CD14-positive monocyte (primary cell): ENCODE results near the gene TBC1D3B. TPM values are rescaled to one million over a fixed set of nuclear protein-coding genes. Genes with fewer than 3 reads are reported as not detected.
"Not testable (repeated sequence)": the region's sequence is repeated elsewhere in the genome, so short reads cannot be mapped to it uniquely, and the experiment has no call there.

Experiments used
- DNase-seq, 3 donors: peaks; one replicate each; pipeline ENCODE4 v3.0.0-alpha.2; 2011 to 2022
- H2AFZ ChIP-seq: 2 replicates; pipeline ENCODE4 v1.6.0; 2012; ENCODE audit warnings: mild to moderate bottlenecking, low read depth, low read length, inconsistent platforms; ENCODE audit not compliant: insufficient read depth, poor library complexity, severe bottlenecking
- H3K27ac ChIP-seq, 2 donors: 1 replicate in 1 of 2; 2 replicates in 1 of 2; pipeline ENCODE4 v1.5.1; 2012 to 2013; ENCODE audit warnings: low read length in 2 of 2, control low read depth in 1 of 2, inconsistent platforms in 1 of 2, low read depth in 1 of 2, mild to moderate bottlenecking in 1 of 2
- H3K27me3 ChIP-seq, 2 donors: one replicate each; pipeline versions ENCODE4 v1.6.0 to v1.6.1; 2011 to 2013; ENCODE audit warnings: low read length in 2 of 2; ENCODE audit not compliant: control insufficient read depth in 2 of 2, insufficient read depth in 2 of 2
- H3K36me3 ChIP-seq, 2 donors: replicated peaks in 1 of 2; 1 replicate in 1 of 2; 2 replicates in 1 of 2; pipeline versions ENCODE4 v1.5.1 to v1.6.1; 2012 to 2013; ENCODE audit warnings: low read length in 2 of 2, control low read depth in 1 of 2, inconsistent platforms in 1 of 2, mild to moderate bottlenecking in 1 of 2; ENCODE audit not compliant: insufficient read depth in 2 of 2, control insufficient read depth in 1 of 2
- H3K4me1 ChIP-seq, 2 donors: 1 replicate in 1 of 2; 2 replicates in 1 of 2; pipeline versions ENCODE4 v1.5.1 to v1.6.1; 2012 to 2013; ENCODE audit warnings: low read length in 2 of 2, control low read depth in 1 of 2, inconsistent platforms in 1 of 2, mild to moderate bottlenecking in 1 of 2, moderate library complexity in 1 of 2; ENCODE audit not compliant: insufficient read depth in 2 of 2, control insufficient read depth in 1 of 2
- H3K4me2 ChIP-seq: replicated peaks from 2 replicates; pipeline ENCODE3; 2012; ENCODE audit warnings: low read length, moderate library complexity, mild to moderate bottlenecking; ENCODE audit not compliant: poor library complexity, severe bottlenecking; ENCODE audit errors: extremely low read depth
- H3K4me3 ChIP-seq, 3 experiments: fragments of 200-600 bp in 1 of 3; sonication (generic) in 1 of 3; replicated peaks in 1 of 3; 1 replicate in 2 of 3; 2 replicates in 1 of 3; pipeline ENCODE4 v1.5.1; 2011 to 2013; ENCODE audit warnings: low read length in 3 of 3, mild to moderate bottlenecking in 3 of 3, control low read depth in 2 of 3, low read depth in 2 of 3, inconsistent platforms in 1 of 3, moderate library complexity in 1 of 3
- H3K79me2 ChIP-seq: 2 replicates; pipeline ENCODE4 v1.6.0; 2012; ENCODE audit warnings: mild to moderate bottlenecking, control low read depth, inconsistent platforms, low read length, moderate library complexity; ENCODE audit not compliant: insufficient read depth
- H3K9ac ChIP-seq: 2 replicates; pipeline ENCODE4 v1.6.0; 2017; ENCODE audit warnings: low read length, mild to moderate bottlenecking; ENCODE audit not compliant: insufficient read depth, poor library complexity, severe bottlenecking
- H3K9me3 ChIP-seq, 2 donors: replicated peaks in 1 of 2; 1 replicate in 1 of 2; 2 replicates in 1 of 2; pipeline versions ENCODE4 v1.5.1 to v1.6.1; 2012 to 2013; ENCODE audit warnings: low read length in 2 of 2, control low read depth in 1 of 2; ENCODE audit not compliant: control insufficient read depth in 1 of 2, insufficient read depth in 1 of 2
- H4K20me1 ChIP-seq: 2 replicates; pipeline ENCODE4 v1.6.0; 2012; ENCODE audit warnings: mild to moderate bottlenecking, low read length, control low read depth, moderate library complexity; ENCODE audit not compliant: insufficient read depth
- H3K27ac Mint-ChIP-seq, 7 donors: one replicate each; pipeline ENCODE4 v1.8.0; 2020; ENCODE audit warnings: mild to moderate bottlenecking in 7 of 7, mixed read lengths in 7 of 7, moderate library complexity in 6 of 7, inconsistent platforms in 2 of 7
- H3K27me3 Mint-ChIP-seq, 3 donors: one replicate each; pipeline ENCODE4 v1.8.0; 2021 to 2022; ENCODE audit warnings: low read depth in 3 of 3, mild to moderate bottlenecking in 3 of 3, mixed read lengths in 3 of 3, moderate library complexity in 3 of 3, inconsistent platforms in 1 of 3
- H3K36me3 Mint-ChIP-seq, 2 donors: one replicate each; pipeline ENCODE4 v1.8.0; 2020; ENCODE audit warnings: mixed read lengths in 2 of 2, inconsistent platforms in 1 of 2, mild to moderate bottlenecking in 1 of 2
- H3K4me1 Mint-ChIP-seq: one replicate; pipeline ENCODE4 v1.8.0; 2020; ENCODE audit warnings: mild to moderate bottlenecking, mixed read lengths
- H3K4me3 Mint-ChIP-seq, 2 donors: one replicate each; pipeline ENCODE4 v1.8.0; 2020; ENCODE audit warnings: mild to moderate bottlenecking in 2 of 2, mixed read lengths in 2 of 2, moderate library complexity in 1 of 2
- H3K9me3 Mint-ChIP-seq, 7 donors: one replicate each; pipeline ENCODE4 v1.8.0; 2020 to 2022; ENCODE audit warnings: mixed read lengths in 7 of 7, mild to moderate bottlenecking in 6 of 7, moderate library complexity in 6 of 7, inconsistent platforms in 2 of 7
- WGBS: methylation state at CpG from one replicate; pipeline ENCODE4 v1.1.5; 2013; ENCODE audit warnings: missing lambda C conversion rate; ENCODE audit not compliant: insufficient coverage; 5-methylcytosine and 5-hydroxymethylcytosine counted together
- intact Hi-C, 2 donors: fragments of 100-400 bp; cut with micrococcal nuclease; formaldehyde crosslinking; loops; one replicate each; pipeline versions ENCODE4 v1.15.0 to v1.15.1; 2023
- polyA plus RNA-seq, 3 donors: library from polyadenylated mRNA; depleted of rRNA in 1 of 3; unstranded in 2 of 3; stranded (reverse) in 1 of 3; fragments of 300-500 nt in 2 of 3; fragments of >200 nt in 1 of 3; fragmentation: Illumina TruSeq in 2 of 3; gene quantifications; 1 replicate in 2 of 3; 2 replicates in 1 of 3; pipeline ENCODE4 v1.2.3, GENCODE V29; 2012 to 2021

TBC1D3B gene
- polyA plus RNA-seq, 3 donors, result 1.8 TPM; not detected in 2

DNA sequence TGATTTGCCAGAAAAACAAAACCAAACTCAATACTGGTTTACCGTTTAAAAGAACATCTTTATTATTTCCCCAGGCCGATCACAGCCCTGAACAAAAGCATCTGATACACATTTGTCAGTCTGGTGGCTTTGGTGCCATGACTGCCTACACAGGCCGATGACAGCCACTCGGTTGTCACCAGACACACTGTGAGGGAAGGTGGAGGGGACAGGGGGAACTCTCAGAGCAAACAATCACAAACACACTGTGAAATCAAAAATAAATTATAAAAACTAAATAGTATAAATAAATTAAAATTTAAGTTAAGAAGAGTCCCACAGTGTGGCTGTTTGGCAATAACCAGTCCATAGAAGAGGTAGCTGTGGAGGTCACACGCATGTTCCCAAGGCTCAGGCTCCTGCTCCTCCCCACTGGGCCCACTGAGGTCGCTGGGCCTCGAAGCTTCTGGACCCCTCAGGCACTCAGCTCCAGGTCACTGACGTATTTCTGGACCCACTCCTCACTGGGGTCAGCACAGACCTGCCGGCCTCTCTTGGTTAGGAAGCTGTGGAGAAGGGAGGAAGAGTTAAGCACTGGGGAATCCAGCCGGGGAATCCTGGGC lies 18.5 kb upstream of the TBC1D3B start:
- not testable (repeated sequence) for H3K79me2 ChIP-seq, DNase-seq, H2AFZ ChIP-seq, H3K27me3 ChIP-seq, H3K36me3 ChIP-seq, H4K20me1 ChIP-seq, H3K9me3 ChIP-seq, H3K9me3 Mint-ChIP-seq, H3K27me3 Mint-ChIP-seq
- peak overlapping the region in 1 of 3 experiments; percentile 32 for H3K4me3 ChIP-seq
- H3K4me2 ChIP-seq, result peak overlapping the region; percentile 4
- Mint-ChIP-seq H3K36me3 (peaks cover 3 to 13% of the 10 kb centered on the region in 2 donors), H3K4me3 (peak overlapping the region in 1 of 2 donors; percentile 75), H3K4me1 (peaks cover 88% of the 10 kb centered on the region), H3K27ac (peak overlapping the region in 5 of 7 donors; percentile 48 to 98 (median 98))
- H3K4me1 ChIP-seq, result peaks cover 97 to 99% of the 10 kb centered on the region in 2 donors
- WGBS, result 60% methylated on average over 1 of the region's 10 CpGs
- H3K27ac ChIP-seq, result peak overlapping the region in 1 of 2 donors; percentile 96
- peak overlapping the region; percentile 10 for H3K9ac ChIP-seq
- intact Hi-C loops, result loop anchor here (1.0 to 10.0 kb wide), 3 partner anchors 12 to 1970 kb away; no protein-coding TSS in a partner anchor

- not testable (repeated sequence) for H3K4me2 ChIP-seq, H3K9me3 Mint-ChIP-seq, H3K9me3 ChIP-seq, H4K20me1 ChIP-seq, H2AFZ ChIP-seq, H3K4me3 Mint-ChIP-seq, H3K79me2 ChIP-seq, H3K27me3 Mint-ChIP-seq, H3K27me3 ChIP-seq, H3K4me3 ChIP-seq, H3K27ac ChIP-seq, H3K36me3 ChIP-seq, H3K9ac ChIP-seq, DNase-seq
- H3K36me3 Mint-ChIP-seq, result peaks cover 3 to 13% of the 10 kb centered on the region in 2 donors
- H3K4me1 ChIP-seq, result peaks cover 98 to 99% of the 10 kb centered on the region in 2 donors
- peaks cover 84% of the 10 kb centered on the region for H3K4me1 Mint-ChIP-seq
- intact Hi-C loops, result loop anchor here (10.0 kb wide), 2 partner anchors 109 to 1969 kb away; no protein-coding TSS in a partner anchor
- 100% methylated on average over 3 of the region's 8 CpGs for WGBS
- H3K27ac Mint-ChIP-seq, result peak overlapping the region in 4 of 7 donors; percentile 16 to 96 (median 57)
Measured at GRCh38 chr17:36194147-36194831, 17.9 kb upstream of the TBC1D3B start.
